Pancreas (tissue), 10 donors: ENCODE results near the gene AP1S1. TPM values are rescaled to one million over a fixed set of nuclear protein-coding genes. Genes with fewer than 3 reads are reported as not detected.

Source experiments
- ATAC-seq, 4 donors: fragments of 200-7000 bp; cut with Tn5 transposase; one replicate each; pipeline versions ENCODE4 v1.8.0 to v1.9.1; 2020; ENCODE audit warnings: mild to moderate bottlenecking in 4 of 4, moderate library complexity in 4 of 4
- DNase-seq, 6 donors: peaks; one replicate each; pipeline ENCODE4 v3.0.0-alpha.2; 2020
- FAIRE-seq: peaks from 2 replicates; lab custom pipeline; 2012; peaks lifted over from hg19 to GRCh38; lab: Jason Lieb, UNC
- H3K27ac ChIP-seq, 4 donors: fragments of 200-600 bp; sonication (generic); 1 replicate in 3 of 4; 2 replicates in 1 of 4; pipeline versions ENCODE4 v1.5.0 to v1.8.0; 2020
- H3K27me3 ChIP-seq, 4 donors: fragments of 200-600 bp; one replicate each; pipeline ENCODE4 v1.8.0; 2021
- H3K36me3 ChIP-seq, 3 donors: fragments of 200-600 bp; sonication (generic) in 1 of 3; one replicate each; pipeline versions ENCODE4 v1.5.0 to v1.8.0; 2020 to 2021
- H3K4me1 ChIP-seq, 3 donors: fragments of 200-600 bp; one replicate each; pipeline ENCODE4 v1.8.0; 2021
- H3K4me3 ChIP-seq, 4 donors: fragments of 200-600 bp; sonication (generic) in 2 of 4; one replicate each; pipeline versions ENCODE4 v1.5.0 to v1.8.0; 2020 to 2021
- H3K9me3 ChIP-seq, 4 donors: fragments of 200-600 bp; one replicate each; pipeline ENCODE4 v1.8.0; 2021
- WGBS, 2 donors: extraction: QIAGEN DNeasy Blood & Tissue Kit; methylation state at CpG; one replicate each; pipeline ENCODE4 v1.1.7; 2013; 5-methylcytosine and 5-hydroxymethylcytosine counted together
- intact Hi-C, 3 donors: fragments of 100-400 bp; cut with DNase I; formaldehyde crosslinking; loops; one replicate each; pipeline versions ENCODE4 v1.11.1 to v1.14.2; 2022
- polyA plus RNA-seq, 2 donors: library from polyadenylated mRNA; stranded (reverse); fragments of 200-250 nt; gene quantifications; one replicate each; pipeline ENCODE4 v1.2.3, GENCODE V29; 2013
- total RNA-seq, 6 donors: library from RNA; stranded (reverse); fragmentation: NEBNext Ultra II Directional in 4 of 6; extraction: Animal tissue kit (Norgen Biotek cat#: 25700) in 4 of 6; gene quantifications; one replicate each; pipeline versions ENCODE4 v1.2.1 to v1.2.4, GENCODE V29; 2021 to 2023
- TF ChIP-seq, protein P1 (sequence below), 4 donors: fragments of 200-600 bp; sonication (generic) in 3 of 4; IDR thresholded peaks; one replicate each; pipeline versions ENCODE4 v1.5.0 to v1.8.0; 2021; ENCODE audit warnings: antibody characterized with exemption in 4 of 4
- donor health status: healthy with polysubstance abuse.
- donor health status: DM: no; HTN: no; CAD: no; lungs with moderate emphysema.
- donor health status: DM: no; HTN: no; CAD: no.
- donor health status: control.
- donor health status: control.
- donor health status: Bipolar disorder and iron deficiency.
- donor health status: DM: yes; HTN: yes; CAD: no.
- donor health status: DM: no; HTN: no; CAD: no.
- donor health status: DM: no; HTN: no; CAD: no.
- donor health status: DM: yes; HTN: yes; CAD: no.

AP1S1 gene
- total and polyA plus RNA-seq, 8 donors = 12.0 to 34.7 (median 19.2) TPM

DNA sequence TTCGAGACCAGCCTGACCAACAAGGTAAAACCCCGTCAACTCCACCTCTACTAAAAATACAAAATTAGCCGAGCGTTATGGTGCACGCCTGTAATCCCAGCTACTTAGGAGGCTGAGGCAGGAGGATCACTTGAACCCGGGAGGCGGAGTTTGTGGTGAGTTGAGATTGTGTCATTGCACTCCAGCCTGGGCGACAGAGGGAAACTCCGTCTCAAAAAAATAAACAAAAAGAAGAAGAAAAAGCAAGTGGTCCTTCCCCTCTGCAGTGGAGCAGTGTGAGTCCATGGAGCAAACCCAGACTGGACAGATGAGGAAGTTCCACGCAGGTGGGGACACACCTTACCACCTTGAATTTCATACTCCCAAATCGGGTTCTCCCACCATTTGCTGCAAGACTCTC is 40.4 kb upstream of the AP1S1 start:
- H3K27me3 ChIP-seq = no peaks in the 10 kb centered on the region
- no peaks in the 10 kb centered on the region for H3K9me3 ChIP-seq
- intact Hi-C loops = no loop called here
- no peak for DNase-seq
- 73 to 74% methylated on average over 11 of the region's 11 CpGs for WGBS, 2 donors
- TF ChIP-seq, protein P1, sequence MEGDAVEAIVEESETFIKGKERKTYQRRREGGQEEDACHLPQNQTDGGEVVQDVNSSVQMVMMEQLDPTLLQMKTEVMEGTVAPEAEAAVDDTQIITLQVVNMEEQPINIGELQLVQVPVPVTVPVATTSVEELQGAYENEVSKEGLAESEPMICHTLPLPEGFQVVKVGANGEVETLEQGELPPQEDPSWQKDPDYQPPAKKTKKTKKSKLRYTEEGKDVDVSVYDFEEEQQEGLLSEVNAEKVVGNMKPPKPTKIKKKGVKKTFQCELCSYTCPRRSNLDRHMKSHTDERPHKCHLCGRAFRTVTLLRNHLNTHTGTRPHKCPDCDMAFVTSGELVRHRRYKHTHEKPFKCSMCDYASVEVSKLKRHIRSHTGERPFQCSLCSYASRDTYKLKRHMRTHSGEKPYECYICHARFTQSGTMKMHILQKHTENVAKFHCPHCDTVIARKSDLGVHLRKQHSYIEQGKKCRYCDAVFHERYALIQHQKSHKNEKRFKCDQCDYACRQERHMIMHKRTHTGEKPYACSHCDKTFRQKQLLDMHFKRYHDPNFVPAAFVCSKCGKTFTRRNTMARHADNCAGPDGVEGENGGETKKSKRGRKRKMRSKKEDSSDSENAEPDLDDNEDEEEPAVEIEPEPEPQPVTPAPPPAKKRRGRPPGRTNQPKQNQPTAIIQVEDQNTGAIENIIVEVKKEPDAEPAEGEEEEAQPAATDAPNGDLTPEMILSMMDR (IDR thresholded peaks at IDR 0.05) = no peak
- H3K36me3 ChIP-seq = no peaks in the 10 kb centered on the region
- FAIRE-seq = no peak
- ATAC-seq = no peak
- H3K27ac ChIP-seq = no peak overlapping the region
- no peaks in the 10 kb centered on the region for H3K4me1 ChIP-seq
- H3K4me3 ChIP-seq = no peak overlapping the region

DNA sequence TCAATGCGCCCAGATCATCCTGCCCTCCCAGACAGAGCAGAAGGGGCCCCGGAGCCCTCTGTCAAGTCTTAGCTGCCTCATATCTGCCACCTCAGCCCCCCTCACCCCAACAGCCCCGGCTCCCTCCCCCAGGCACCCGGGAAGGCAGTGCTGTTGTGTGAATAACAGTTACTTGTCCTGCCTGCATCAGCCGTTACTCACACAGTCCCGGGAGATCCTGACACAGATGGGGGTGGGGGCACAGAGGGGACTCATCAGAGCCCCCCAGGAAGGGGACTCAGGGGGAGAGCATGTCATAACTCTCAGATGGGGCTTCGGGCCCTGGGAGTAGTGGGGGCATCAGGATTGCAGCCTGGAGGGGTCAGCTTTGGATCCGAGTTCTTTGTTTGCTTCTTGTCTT is 39.8 kb upstream of the AP1S1 start:
- no peak for FAIRE-seq
- H3K4me3 ChIP-seq = no peak overlapping the region
- DNase-seq = no peak
- no peaks in the 10 kb centered on the region for H3K4me1 ChIP-seq
- H3K27me3 ChIP-seq = no peaks in the 10 kb centered on the region
- 41 to 50% methylated on average over 8 of the region's 8 CpGs for WGBS, 2 donors
- ATAC-seq = no peak
- no peaks in the 10 kb centered on the region for H3K36me3 ChIP-seq
- H3K27ac ChIP-seq = no peak overlapping the region
- TF ChIP-seq, protein P1 (IDR thresholded peaks at IDR 0.05) = no peak
- no peaks in the 10 kb centered on the region for H3K9me3 ChIP-seq
- intact Hi-C loops = no loop called here

DNA sequence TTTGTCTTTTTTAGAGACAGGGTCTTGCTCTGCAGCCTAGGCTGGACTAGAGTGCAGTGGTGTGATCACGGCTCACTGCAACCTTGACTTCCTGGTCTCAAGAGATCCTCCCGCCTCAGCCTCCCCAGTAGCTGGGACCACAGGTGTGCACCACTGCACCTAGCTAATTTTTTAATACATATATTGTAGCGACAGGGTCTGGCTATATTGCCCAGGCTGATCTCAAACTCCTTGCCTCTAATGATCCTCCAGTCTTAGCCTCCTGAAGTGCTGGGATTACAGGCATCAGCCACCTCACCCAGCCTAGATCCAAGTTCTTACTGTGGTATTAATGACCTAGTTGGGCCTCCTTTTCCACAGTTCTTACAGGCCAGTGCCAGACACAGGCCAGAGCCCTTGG is 39.1 kb upstream of the AP1S1 start:
- Histone ChIP-seq H3K9me3 (no peaks in the 10 kb centered on the region), H3K4me1 (no peaks in the 10 kb centered on the region), H3K27me3 (no peaks in the 10 kb centered on the region), H3K27ac (no peak overlapping the region), H3K4me3 (no peak overlapping the region), H3K36me3 (no peaks in the 10 kb centered on the region)
- intact Hi-C loops = no loop called here
- 87 to 92% methylated on average over 3 of the region's 3 CpGs for WGBS, 2 donors
- DNase-seq = no peak
- TF ChIP-seq, protein P1 (IDR thresholded peaks at IDR 0.05) = no peak
- FAIRE-seq = no peak
- no peak for ATAC-seq

DNA sequence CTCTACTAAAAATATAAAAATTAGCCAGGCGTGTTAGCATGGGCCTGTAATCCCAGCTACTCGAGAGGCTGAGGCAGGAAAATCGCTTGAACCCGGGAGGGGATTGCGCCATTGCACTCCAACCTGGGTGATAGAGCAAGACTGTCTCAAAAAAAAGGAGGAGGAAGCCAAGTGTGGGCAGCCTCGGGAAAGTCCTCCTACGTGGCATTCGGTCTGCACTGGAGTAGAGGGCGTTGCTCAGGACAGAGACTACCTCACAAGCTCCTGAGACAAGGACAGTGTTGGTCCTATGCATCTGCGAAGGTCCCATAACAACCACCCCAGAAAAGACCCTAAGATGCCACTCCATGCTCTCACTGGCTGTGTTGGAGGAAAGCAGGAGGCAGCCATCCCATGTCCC is 37.4 kb upstream of the AP1S1 start:
- FAIRE-seq (no peak), ATAC-seq (no peak)

DNA sequence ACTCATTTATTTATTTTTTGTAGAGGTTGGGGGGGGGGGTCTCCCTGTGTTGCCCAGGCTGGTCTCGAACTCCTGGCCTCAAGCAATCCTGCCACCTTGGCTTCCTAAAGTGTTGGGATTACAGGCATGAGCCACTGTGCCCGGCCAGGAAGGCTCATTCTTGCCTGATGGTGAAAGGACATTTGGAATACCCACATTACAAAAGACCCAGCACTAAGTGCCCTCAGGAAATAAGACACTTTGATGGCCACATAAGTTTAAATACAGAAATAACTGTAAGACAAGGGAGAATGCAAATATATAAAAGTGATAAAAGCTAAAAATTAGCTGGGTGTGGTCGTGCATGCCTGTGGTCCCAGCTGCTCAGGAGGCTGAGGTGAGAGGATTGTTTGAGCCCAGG is 35.4 kb upstream of the AP1S1 start:
- Histone ChIP-seq H3K4me3 (no peak overlapping the region), H3K4me1 (no peaks in the 10 kb centered on the region), H3K36me3 (no peaks in the 10 kb centered on the region), H3K27me3 (no peaks in the 10 kb centered on the region), H3K9me3 (no peaks in the 10 kb centered on the region), H3K27ac (no peak overlapping the region)
- intact Hi-C loops = no loop called here
- FAIRE-seq (no peak), DNase-seq (no peak), ATAC-seq (no peak)
- 57 to 65% methylated on average over 3 of the region's 3 CpGs for WGBS, 2 donors
- TF ChIP-seq, protein P1 (IDR thresholded peaks at IDR 0.05) = no peak

More for the DNA sequence above, 37.4 kb upstream of the AP1S1 start:
- Histone ChIP-seq H3K27ac (no peak overlapping the region), H3K4me1 (no peaks in the 10 kb centered on the region), H3K36me3 (no peaks in the 10 kb centered on the region), H3K9me3 (no peaks in the 10 kb centered on the region), H3K4me3 (no peak overlapping the region), H3K27me3 (no peaks in the 10 kb centered on the region)
- no peak for DNase-seq
- TF ChIP-seq, protein P1 (IDR thresholded peaks at IDR 0.05) = no peak
- intact Hi-C loops = no loop called here
- WGBS, 2 donors = 73 to 84% methylated on average over 10 of the region's 10 CpGs
